HepG2 (cell line): ENCODE data around the gene KCNJ5. TPM values are rescaled to one million over a fixed set of nuclear protein-coding genes. Genes with fewer than 3 reads are reported as not detected.

Experiments used
- ATAC-seq: fragments of 200-7000 bp; cut with Tn5 transposase; 3 replicates; pipeline ENCODE4 v1.9.1; 2020; ENCODE audit warnings: mild to moderate bottlenecking, moderate library complexity
- BruUV-seq: library from RNA; stranded (reverse); fragments of 400-500 nt; replicated peaks from 2 replicates; lab custom pipeline; 2021; lab: Mats Ljungman, UMichigan
- CTCF ChIA-PET: fragments of 300-600 bp; formaldehyde crosslinking; extraction: SDS; loops from one replicate; lab custom pipeline; 2021; ENCODE audit warnings: low total read pairs, inconsistent platforms, low intra/inter-chr PET ratio; lab: Yijun Ruan, JAX
- POLR2A ChIA-PET: fragments of 350-600 bp; sonication (Branson Sonifier 250); formaldehyde crosslinking; loops from one replicate; lab custom pipeline; 2020; ENCODE audit warnings: antibody characterized with exemption, inconsistent platforms; lab: Yijun Ruan, JAX
- DNase-seq: peaks from one replicate; pipeline ENCODE4 v3.0.0-alpha.2; 2015; ENCODE audit warnings: low spot score
- FAIRE-seq: peaks from 3 replicates; lab custom pipeline; 2011; peaks lifted over from hg19 to GRCh38; lab: Jason Lieb, UNC
- H2AFZ ChIP-seq: one replicate; pipeline ENCODE4 v1.6.1; 2011; ENCODE audit warnings: low read length, inconsistent platforms
- H3K27ac ChIP-seq: fragments of 300-600 bp; 3 replicates; pipeline ENCODE4 v1.8.0; 2011; ENCODE audit warnings: mixed run types, mild to moderate bottlenecking, mixed read lengths, low read length, inconsistent platforms; ENCODE audit not compliant: insufficient read depth; ENCODE audit errors: extremely low read length
- H3K27me3 ChIP-seq, 2 experiments: fragments of 200-600 bp in 1 of 2; 2 replicates in 1 of 2; 3 replicates in 1 of 2; pipeline versions ENCODE4 v1.6.0 to v1.8.0; 2011; ENCODE audit warnings: low read length in 2 of 2, mild to moderate bottlenecking in 2 of 2, moderate library complexity in 2 of 2, inconsistent platforms in 1 of 2; ENCODE audit not compliant: insufficient read depth in 2 of 2, control insufficient read depth in 1 of 2
- H3K36me3 ChIP-seq, 2 experiments: fragments of 200-600 bp in 1 of 2; replicated peaks in 1 of 2; 2 replicates in 1 of 2; 3 replicates in 1 of 2; pipeline versions ENCODE4 v1.5.1 to v1.8.0; 2011; ENCODE audit warnings: low read length in 2 of 2, inconsistent platforms in 1 of 2; ENCODE audit not compliant: insufficient read depth in 2 of 2, control insufficient read depth in 1 of 2
- H3K4me1 ChIP-seq: 2 replicates; pipeline ENCODE4 v1.5.1; 2012; ENCODE audit warnings: low read length, inconsistent platforms; ENCODE audit not compliant: insufficient read depth
- H3K4me2 ChIP-seq: 2 replicates; pipeline ENCODE4 v1.6.0; 2011; ENCODE audit warnings: low read depth, low read length, inconsistent platforms
- H3K4me3 ChIP-seq, 3 experiments: fragments of 200-600 bp in 1 of 3; sonication (generic), shearing (Covaris generic) in 1 of 3; replicated peaks in 1 of 3; 2 replicates each; pipeline ENCODE4 v1.5.1; 2011 to 2016; ENCODE audit warnings: low read length in 3 of 3, inconsistent platforms in 2 of 3, low read depth in 2 of 3, mild to moderate bottlenecking in 2 of 3, control low read depth in 1 of 3, mixed read lengths in 1 of 3; ENCODE audit not compliant: insufficient read depth in 1 of 3
- H3K79me2 ChIP-seq: one replicate; pipeline ENCODE4 v1.6.1; 2011; ENCODE audit warnings: low read length, inconsistent platforms; ENCODE audit not compliant: insufficient read depth
- H3K9ac ChIP-seq: 2 replicates; pipeline ENCODE4 v1.6.0; 2011; ENCODE audit warnings: mild to moderate bottlenecking, low read depth, low read length, inconsistent platforms; ENCODE audit not compliant: insufficient read depth
- H3K9me3 ChIP-seq: 2 replicates; pipeline ENCODE4 v1.5.1; 2012; ENCODE audit warnings: mild to moderate bottlenecking, low read length
- H4K20me1 ChIP-seq: 2 replicates; pipeline ENCODE4 v1.6.0; 2011; ENCODE audit warnings: inconsistent platforms, mild to moderate bottlenecking, low read length, moderate library complexity; ENCODE audit not compliant: insufficient read depth
- KDM4B ChIP-seq: sonication (generic); formaldehyde crosslinking; IDR thresholded peaks from 2 replicates; pipeline ENCODE4 v1.4.0; 2020; ENCODE audit warnings: missing genetic modification reagents
- MXD4 ChIP-seq: IDR thresholded peaks from 2 replicates; pipeline ENCODE4 v1.6.1; 2016; ENCODE audit warnings: mild to moderate bottlenecking, missing biosample characterization, missing genetic modification reagents
- ZNF549 ChIP-seq: sonication (generic); formaldehyde crosslinking; IDR thresholded peaks from 2 replicates; pipeline ENCODE4 v1.5.0; 2020; ENCODE audit warnings: missing genetic modification reagents
- WGBS: methylation state at CpG from one replicate; pipeline ENCODE4 v1.1.6; 2017; ENCODE audit warnings: low lambda C conversion rate; 5-methylcytosine and 5-hydroxymethylcytosine counted together
- in situ Hi-C: cut with HindIII; loops from 2 replicates; pipeline ENCODE4 v1.10.0; 2017; ENCODE audit warnings: low pct_unique_long_range_greater_than_20kb; ENCODE audit not compliant: extremely low pct_ligation_motif_present
- intact Hi-C: fragments of 100-400 bp; cut with micrococcal nuclease; formaldehyde crosslinking; loops from one replicate; pipeline ENCODE4 v1.10.0; 2022; ENCODE audit not compliant: unreplicated experiment
- polyA plus RNA-seq, 8 experiments: library from polyadenylated mRNA; depleted of rRNA in 3 of 8; stranded (reverse) in 7 of 8; unstranded in 1 of 8; fragments of >200 nt; fragmentation: Illumina TruSeq in 4 of 8; extraction: Trizol in 4 of 8; gene quantifications; 2 replicates each; pipeline versions ENCODE4 v1.2.1 to v1.2.3, GENCODE V29; 2011 to 2016; ENCODE audit warnings: low read depth in 4 of 8, missing spikeins in 1 of 8, mixed read lengths in 1 of 8; ENCODE audit not compliant: insufficient read depth in 1 of 8
- total RNA-seq, 5 experiments: library from RNA; depleted of rRNA; stranded (reverse); fragments of >200 nt; fragmentation: Illumina TruSeq; extraction: Trizol; gene quantifications; 2 replicates each; pipeline ENCODE4 v1.2.3, GENCODE V29; 2016; ENCODE audit warnings: low read depth in 1 of 5
- TF ChIP-seq, protein P1 (sequence below): sonication (generic); formaldehyde crosslinking; IDR thresholded peaks from 2 replicates; pipeline ENCODE4 v1.5.1; 2020; ENCODE audit warnings: mild to moderate bottlenecking, missing genetic modification reagents
- TF ChIP-seq, protein P2 (sequence below): IDR thresholded peaks from 2 replicates; pipeline ENCODE4 v1.6.1; 2016; ENCODE audit warnings: missing compliant biosample characterization, missing genetic modification reagents, borderline replicate concordance
- TF ChIP-seq, protein P3 (sequence below): IDR thresholded peaks from 2 replicates; pipeline ENCODE4 v1.6.1; 2016; ENCODE audit warnings: low read depth, control low read depth

KCNJ5 gene
- total and polyA plus RNA-seq, 2 of the 13 experiments (the other 11 are each of a cell fraction or from before 2014, with no cell fraction given) = not detected

DNA sequence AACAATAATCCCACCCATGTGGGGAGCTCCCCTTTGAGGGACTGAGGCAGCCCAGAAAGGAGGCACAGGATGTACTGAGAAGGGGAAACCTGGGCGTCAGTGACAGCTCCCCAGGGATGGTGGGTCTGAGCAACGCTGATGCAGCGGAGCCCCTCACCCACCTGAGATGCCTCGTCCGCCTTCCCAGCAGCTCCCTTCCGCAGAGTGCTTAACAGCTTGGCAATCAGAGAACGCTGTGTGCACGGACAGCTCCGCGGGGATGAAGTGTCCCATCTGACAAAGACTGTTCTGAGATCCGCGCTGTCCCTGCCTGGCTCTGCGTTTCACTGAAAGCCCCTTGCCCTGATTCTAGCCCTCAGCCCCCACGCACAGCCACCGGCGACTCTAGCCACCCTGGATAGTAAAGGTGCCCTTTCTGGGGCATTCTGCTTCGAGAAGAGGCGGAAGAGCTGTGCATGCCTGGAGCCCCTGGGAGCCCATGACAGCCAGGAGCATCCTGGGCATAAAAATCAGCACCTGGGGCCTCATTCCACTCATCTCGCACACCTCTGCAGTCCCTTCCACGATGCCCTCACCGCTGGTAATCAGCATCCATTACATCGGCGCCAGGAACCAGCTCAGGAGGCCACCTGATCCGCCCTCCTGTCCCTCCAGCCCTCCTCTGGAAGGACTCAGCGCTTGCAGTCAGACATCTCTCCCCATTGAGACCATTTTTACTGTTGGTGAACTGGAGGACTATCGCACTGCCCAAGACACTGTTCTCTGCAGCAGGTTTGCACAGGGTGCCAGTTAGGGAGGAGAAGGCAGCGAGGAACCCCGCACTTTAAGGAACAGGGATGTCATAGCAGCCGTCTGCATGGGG, 10.7 kb downstream of the KCNJ5 start:
- 59% methylated on average over 10 of the region's 29 CpGs for WGBS
- CTCF ChIA-PET = no interaction called here
- Histone ChIP-seq H3K27ac (no peak overlapping the region), H2AFZ (no peak overlapping the region), H3K27me3 (peaks cover 5 to 25% of the 10 kb centered on the region in 2 experiments; a peak in 3 of 5 replicates), H3K4me2 (no peak overlapping the region), H3K79me2 (no peaks in the 10 kb centered on the region), H3K4me3 (no peak overlapping the region), H3K9ac (no peak overlapping the region), H4K20me1 (no peaks in the 10 kb centered on the region), H3K36me3 (no peaks in the 10 kb centered on the region), H3K9me3 (no peaks in the 10 kb centered on the region), H3K4me1 (no peaks in the 10 kb centered on the region)
- TF ChIP-seq, protein P1, sequence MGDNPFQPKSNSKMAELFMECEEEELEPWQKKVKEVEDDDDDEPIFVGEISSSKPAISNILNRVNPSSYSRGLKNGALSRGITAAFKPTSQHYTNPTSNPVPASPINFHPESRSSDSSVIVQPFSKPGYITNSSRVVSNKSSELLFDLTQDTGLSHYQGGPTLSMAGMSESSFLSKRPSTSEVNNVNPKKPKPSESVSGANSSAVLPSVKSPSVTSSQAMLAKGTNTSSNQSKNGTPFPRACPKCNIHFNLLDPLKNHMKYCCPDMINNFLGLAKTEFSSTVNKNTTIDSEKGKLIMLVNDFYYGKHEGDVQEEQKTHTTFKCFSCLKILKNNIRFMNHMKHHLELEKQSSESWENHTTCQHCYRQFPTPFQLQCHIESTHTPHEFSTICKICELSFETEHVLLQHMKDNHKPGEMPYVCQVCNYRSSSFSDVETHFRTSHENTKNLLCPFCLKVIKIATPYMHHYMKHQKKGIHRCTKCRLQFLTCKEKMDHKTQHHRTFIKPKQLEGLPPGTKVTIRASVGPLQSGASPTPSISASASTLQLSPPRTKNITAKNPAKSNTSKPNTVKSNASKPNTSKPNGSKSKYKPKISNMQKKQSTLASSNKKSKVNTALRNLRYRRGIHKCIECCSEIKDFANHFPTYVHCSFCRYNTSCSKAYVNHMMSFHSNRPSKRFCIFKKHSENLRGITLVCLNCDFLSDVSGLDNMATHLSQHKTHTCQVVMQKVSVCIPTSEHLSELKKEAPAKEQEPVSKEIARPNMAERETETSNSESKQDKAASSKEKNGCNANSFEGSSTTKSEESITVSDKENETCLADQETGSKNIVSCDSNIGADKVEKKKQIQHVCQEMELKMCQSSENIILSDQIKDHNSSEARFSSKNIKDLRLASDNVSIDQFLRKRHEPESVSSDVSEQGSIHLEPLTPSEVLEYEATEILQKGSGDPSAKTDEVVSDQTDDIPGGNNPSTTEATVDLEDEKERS (CRISPR knock-in tag) = no peak
- TF ChIP-seq KDM4B (CRISPR knock-in tag) = no peak
- TF ChIP-seq MXD4 (CRISPR knock-in tag) = no peak
- TF ChIP-seq, protein P2, sequence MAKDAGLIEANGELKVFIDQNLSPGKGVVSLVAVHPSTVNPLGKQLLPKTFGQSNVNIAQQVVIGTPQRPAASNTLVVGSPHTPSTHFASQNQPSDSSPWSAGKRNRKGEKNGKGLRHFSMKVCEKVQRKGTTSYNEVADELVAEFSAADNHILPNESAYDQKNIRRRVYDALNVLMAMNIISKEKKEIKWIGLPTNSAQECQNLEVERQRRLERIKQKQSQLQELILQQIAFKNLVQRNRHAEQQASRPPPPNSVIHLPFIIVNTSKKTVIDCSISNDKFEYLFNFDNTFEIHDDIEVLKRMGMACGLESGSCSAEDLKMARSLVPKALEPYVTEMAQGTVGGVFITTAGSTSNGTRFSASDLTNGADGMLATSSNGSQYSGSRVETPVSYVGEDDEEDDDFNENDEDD (CRISPR knock-in tag) = no peak
- TF ChIP-seq ZNF549 (CRISPR knock-in tag) = no peak
- TF ChIP-seq, protein P3, sequence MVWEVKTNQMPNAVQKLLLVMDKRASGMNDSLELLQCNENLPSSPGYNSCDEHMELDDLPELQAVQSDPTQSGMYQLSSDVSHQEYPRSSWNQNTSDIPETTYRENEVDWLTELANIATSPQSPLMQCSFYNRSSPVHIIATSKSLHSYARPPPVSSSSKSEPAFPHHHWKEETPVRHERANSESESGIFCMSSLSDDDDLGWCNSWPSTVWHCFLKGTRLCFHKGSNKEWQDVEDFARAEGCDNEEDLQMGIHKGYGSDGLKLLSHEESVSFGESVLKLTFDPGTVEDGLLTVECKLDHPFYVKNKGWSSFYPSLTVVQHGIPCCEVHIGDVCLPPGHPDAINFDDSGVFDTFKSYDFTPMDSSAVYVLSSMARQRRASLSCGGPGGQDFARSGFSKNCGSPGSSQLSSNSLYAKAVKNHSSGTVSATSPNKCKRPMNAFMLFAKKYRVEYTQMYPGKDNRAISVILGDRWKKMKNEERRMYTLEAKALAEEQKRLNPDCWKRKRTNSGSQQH = no peak
- ATAC-seq = no peak
- no TSS peak for BruUV-seq
- POLR2A ChIA-PET = no interaction called here
- intact Hi-C loops = no loop called here
- FAIRE-seq = no peak
- in situ Hi-C loops = no loop called here
- DNase-seq = no peak
